GM19455 (cell line): ENCODE data around the gene SIVA1.

Experiments used
- ATAC-seq: cut with Tn5 transposase; IDR thresholded peaks from one replicate; pipeline ENCODE4 v1.9.1; 2021; ENCODE audit not compliant: unreplicated experiment

The SIVA1 gene

GRCh38 chr14:104806625-104807465 lies 53.9 kb downstream of the SIVA1 start:
- ATAC-seq: no peak

DNA sequence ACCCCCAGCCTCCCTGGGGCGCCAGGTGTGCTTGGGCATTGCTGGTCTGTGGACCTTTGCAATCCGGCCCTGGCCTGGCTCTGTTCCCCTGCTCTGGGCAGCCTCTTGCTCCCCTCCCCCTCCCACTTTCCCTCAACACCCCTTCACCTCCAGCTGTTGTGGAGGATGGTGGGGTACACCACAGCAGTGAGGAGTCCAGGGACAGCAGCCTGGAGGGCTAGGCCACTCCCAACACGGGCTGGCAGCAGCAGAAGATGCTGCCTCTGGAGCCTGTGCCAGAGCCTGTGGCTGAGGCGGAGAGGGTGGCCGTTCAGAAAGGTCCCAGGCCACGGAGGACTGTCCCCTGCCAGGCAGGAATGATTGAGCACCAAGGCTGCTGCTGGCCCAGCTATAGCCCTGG lies 55.5 kb downstream of the SIVA1 start:
- ATAC-seq: no peak
